Caki2 (cell line): Measurements from ENCODE around the gene ATG14. TPM values are rescaled to one million over a fixed set of nuclear protein-coding genes. Genes with fewer than 3 reads are reported as not detected.
A peak's percentile ranks its signal among the peaks of the same experiment; 100 is the strongest.
"Not testable (repeated sequence)": the region's sequence is repeated elsewhere in the genome, so short reads cannot be mapped to it uniquely, and the experiment has no call there.

ENCODE experiments used
- DNase-seq: peaks from one replicate; pipeline ENCODE4 v3.0.0-alpha.2; 2015; ENCODE audit warnings: low read depth
- in situ Hi-C: cut with HindIII; loops from 2 replicates; pipeline ENCODE4 v1.10.0; 2016; ENCODE audit warnings: low sequenced_read_pairs, low pct_unique_long_range_greater_than_20kb, mixed read lengths
- total RNA-seq: library from RNA; depleted of rRNA; stranded (reverse); fragments of >200 nt; shearing (Covaris generic); gene quantifications from 2 replicates; pipeline ENCODE4 v1.2.3, GENCODE V29; 2014; ENCODE audit warnings: low replicate concordance

ATG14 gene
- total RNA-seq, 1 experiment from 2014 or later, result 10.1 TPM

GRCh38 chr14:55436931-55437330, 25.3 kb upstream of the ATG14 start:
- in situ Hi-C loops, result no loop called here
- no peak for DNase-seq

GRCh38 chr14:55436519-55436918, 24.9 kb upstream of the ATG14 start:
- no peak for DNase-seq
- in situ Hi-C loops, result no loop called here

GRCh38 chr14:55434805-55435174, 23.2 kb upstream of the ATG14 start:
- no peak for DNase-seq
- in situ Hi-C loops, result no loop called here

GRCh38 chr14:55433880-55434804, 22.5 kb upstream of the ATG14 start:
- DNase-seq, result no peak
- in situ Hi-C loops, result no loop called here

GRCh38 chr14:55432628-55433027, 21.0 kb upstream of the ATG14 start:
- in situ Hi-C loops, result no loop called here
- DNase-seq, result no peak

GRCh38 chr14:55430024-55430690, 18.5 kb upstream of the ATG14 start:
- peak; percentile 48 for DNase-seq
- in situ Hi-C loops, result no loop called here

GRCh38 chr14:55427439-55427838, 15.8 kb upstream of the ATG14 start:
- DNase-seq, result no peak
- in situ Hi-C loops, result no loop called here

GRCh38 chr14:55426891-55427290, 15.3 kb upstream of the ATG14 start:
- no peak for DNase-seq
- in situ Hi-C loops, result no loop called here

GRCh38 chr14:55425091-55425490, 13.5 kb upstream of the ATG14 start:
- in situ Hi-C loops, result no loop called here
- no peak for DNase-seq

GRCh38 chr14:55423969-55424368, 12.3 kb upstream of the ATG14 start:
- in situ Hi-C loops, result no loop called here
- no peak for DNase-seq

GRCh38 chr14:55422338-55422737, 10.7 kb upstream of the ATG14 start:
- in situ Hi-C loops, DNase-seq: not testable (repeated sequence)

- in situ Hi-C loops, result no loop called here
- DNase-seq, result no peak
Measured at GRCh38 chr14:55419663-55420062, 8.0 kb upstream of the ATG14 start.

- DNase-seq, result no peak
- in situ Hi-C loops, result no loop called here
Measured at GRCh38 chr14:55418411-55418810, 6.8 kb upstream of the ATG14 start.

- DNase-seq, result no peak
- in situ Hi-C loops, result no loop called here
Measured at GRCh38 chr14:55417955-55418354, 6.3 kb upstream of the ATG14 start.

- no peak for DNase-seq
Measured at GRCh38 chr14:55416866-55417265, 5.2 kb upstream of the ATG14 start.

GRCh38 chr14:55414551-55414950, 2.9 kb upstream of the ATG14 start:
- no peak for DNase-seq
- in situ Hi-C loops, result no loop called here

More at GRCh38 chr14:55416866-55417265, 5.2 kb upstream of the ATG14 start:
- in situ Hi-C loops, result no loop called here

GRCh38 chr14:55412676-55413075, 1.0 kb upstream of the ATG14 start:
- in situ Hi-C loops, result no loop called here
- DNase-seq, result peak; percentile 17

GRCh38 chr14:55410876-55411275, 754 bp downstream of the ATG14 start:
- no peak for DNase-seq
- in situ Hi-C loops, result no loop called here

GRCh38 chr14:55404173-55404854, 7.3 kb downstream of the ATG14 start:
- in situ Hi-C loops, result no loop called here
- DNase-seq, result no peak
